Measurements from ENCODE around the gene GMPR2.

DNA sequence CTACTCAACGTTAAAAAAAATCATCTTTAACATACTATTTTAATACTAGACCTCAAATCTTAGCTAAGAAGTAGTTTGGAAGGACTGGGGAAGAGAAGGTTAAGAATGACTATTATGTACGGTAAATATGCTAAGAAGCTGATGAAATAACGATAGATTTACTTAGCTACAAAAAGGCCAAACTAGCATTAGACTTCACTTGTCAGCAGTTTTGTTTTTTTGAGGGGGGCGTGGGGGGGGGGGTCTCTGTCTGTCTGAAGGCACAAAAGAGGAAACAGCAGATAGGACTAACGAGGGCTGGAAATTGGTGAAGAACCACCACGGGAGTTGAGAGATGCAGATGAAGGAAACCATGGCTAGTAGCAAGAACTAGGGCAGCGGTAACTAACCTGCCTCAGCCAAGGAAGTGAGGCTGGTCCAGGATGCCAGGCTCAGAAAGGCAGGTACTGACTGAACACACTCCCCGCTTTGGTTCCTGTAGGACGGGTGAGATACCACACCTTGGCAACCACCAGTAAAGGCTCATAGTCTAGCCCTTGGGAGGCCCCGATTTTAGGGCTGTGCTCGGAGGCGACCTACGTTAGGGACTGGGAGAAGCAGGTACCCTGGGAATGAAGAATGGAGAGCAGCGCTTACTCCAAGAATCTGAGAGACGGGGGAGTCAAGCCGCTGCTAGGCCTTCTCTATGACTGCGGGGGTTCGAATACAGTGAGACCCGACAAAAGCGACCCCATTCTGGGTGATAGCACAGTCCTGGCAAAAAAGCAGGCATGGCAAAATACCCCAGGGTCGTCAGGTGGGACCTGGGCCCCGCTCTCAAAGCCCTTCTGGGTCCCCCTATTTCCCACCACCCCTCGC, 1.2 kb upstream of the GMPR2 start:
- TF ChIP-seq CTCF (IDR thresholded peaks at IDR 0.05; ENCODE audit: low read length): no peak
- TF ChIP-seq EZH2 (IDR thresholded peaks at IDR 0.05; ENCODE audit: borderline replicate concordance, low read length): no peak

Measured in OCI-LY1 (cell line).